Measurements from ENCODE around the gene VAMP5. TPM values are rescaled to one million over a fixed set of nuclear protein-coding genes. Genes with fewer than 3 reads are reported as not detected.
A peak's percentile ranks its signal among the peaks of the same experiment; 100 is the strongest.

Gene VAMP5
- total and polyA plus RNA-seq, 2 donors (not counting 1 experiment from before 2014, with no cell fraction given), result 16.9 to 28.6 TPM

DNA sequence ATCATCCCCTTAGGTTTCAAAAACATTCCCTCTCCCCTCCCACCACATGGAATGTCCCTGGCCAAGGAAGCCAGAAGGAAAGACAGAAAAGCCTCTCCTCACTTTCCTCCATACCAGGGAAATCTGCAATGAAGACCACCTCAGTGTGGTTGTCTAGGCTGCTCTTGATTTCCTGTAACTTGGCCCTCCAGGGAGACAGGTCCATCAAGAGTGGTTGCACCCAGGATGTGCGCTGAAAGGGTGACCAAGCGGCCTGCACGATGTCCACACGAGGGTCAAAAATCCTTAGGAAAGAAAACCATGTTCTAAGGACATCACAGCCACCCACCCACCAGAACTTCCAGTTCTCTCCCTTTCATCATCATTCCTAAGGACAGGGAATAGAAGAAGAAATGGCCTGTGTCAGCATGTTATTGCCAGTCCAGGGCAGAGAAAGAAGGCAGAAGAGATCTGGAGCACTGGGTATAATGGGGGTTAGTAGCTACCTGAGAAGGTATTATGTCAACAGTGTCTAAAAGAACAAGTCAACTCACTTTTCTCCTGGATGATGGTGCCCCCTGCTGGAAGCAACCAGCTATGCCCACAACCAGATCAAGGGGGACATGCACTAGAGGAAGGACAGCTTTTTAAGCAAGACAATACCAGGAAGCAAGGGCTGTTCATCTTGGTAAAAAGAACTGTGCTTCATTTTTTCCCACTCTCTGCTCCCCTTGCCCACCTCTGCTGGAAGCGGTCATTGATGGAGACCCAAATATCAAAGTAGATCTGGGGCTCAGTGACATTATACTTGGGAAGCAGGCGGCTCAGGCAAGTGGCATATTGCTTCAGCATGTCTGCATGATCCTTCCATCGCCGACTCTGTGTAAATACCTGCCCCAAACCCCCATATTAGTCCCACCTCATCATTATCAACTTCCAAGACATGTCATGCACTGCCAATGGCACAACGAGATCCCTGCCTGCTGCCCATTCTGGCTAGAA, 32.2 kb upstream of the VAMP5 start:
- intact Hi-C loops (cut with micrococcal nuclease), result loop anchor here (1.0 to 2.0 kb wide), 6 partner anchors 13 to 252 kb away; partner anchors contain the start of genes ELMOD3, MAT2A, RETSAT and TGOLN2
- peak; percentile 90 for DNase-seq
- Mint-ChIP-seq H3K27ac (peak overlapping the region; percentile 81), H3K4me1 (peaks cover 4% of the 10 kb centered on the region), H3K9me3 (ENCODE audit: insufficient read depth) (no peaks in the 10 kb centered on the region), H3K27me3 (no peaks in the 10 kb centered on the region), H3K4me3 (no peak overlapping the region)
- Histone ChIP-seq H3K79me2 (ENCODE audit: control insufficient read depth, insufficient read depth, low read length) (peaks cover 4% of the 10 kb centered on the region), H3K9me3 (ENCODE audit: control extremely low read depth in 1 of 3, control insufficient read depth in 2 of 3, insufficient read depth in 1 of 3, low read length in 2 of 3) (no peaks in the 10 kb centered on the region), H4K20me1 (ENCODE audit: control insufficient read depth, insufficient read depth, low read length, poor library complexity, severe bottlenecking) (no peaks in the 10 kb centered on the region), H3K4me1 (ENCODE audit: control insufficient read depth in 2 of 2, insufficient read depth in 2 of 2, low read length in 2 of 2) (peaks cover 0 to 3% of the 10 kb centered on the region in 2 donors), H3K27me3 (replicated peaks in 1 of 4; ENCODE audit: control extremely low read depth in 1 of 4, control insufficient read depth in 3 of 4, insufficient read depth in 4 of 4, low read length in 3 of 4) (no peaks in the 10 kb centered on the region), H3K27ac (ENCODE audit: low read length in 2 of 2) (no peak overlapping the region), H3K4me3 (ENCODE audit: control extremely low read depth in 1 of 5, extremely low read depth in 1 of 5, insufficient read depth in 1 of 5, low read depth in 2 of 5, low read length in 4 of 5) (no peak overlapping the region), H3K36me3 (replicated peaks in 1 of 2; ENCODE audit: control extremely low read depth in 1 of 2, control insufficient read depth in 1 of 2, extremely low read depth in 1 of 2, insufficient read depth in 2 of 2, low read length in 1 of 2) (peaks cover 0 to 52% of the 10 kb centered on the region in 2 experiments), H3K4me2 (replicated peaks; ENCODE audit: low read depth, low read length, poor library complexity, severe bottlenecking) (no peak overlapping the region), H2AFZ (ENCODE audit: insufficient read depth, low read depth, low read length, poor library complexity, severe bottlenecking) (no peak overlapping the region), H3K9ac (ENCODE audit: low read length) (no peak overlapping the region)
- CTCF ChIA-PET, result interaction anchor here (0.6 to 10.0 kb wide), 46 partner anchors 8 to 626 kb away, joined by 3 to 299 read pairs (median 4); partner anchors contain the start of genes C2orf68, ELMOD3, GGCX and MAT2A
- WGBS (ENCODE audit: insufficient coverage), result 68% methylated on average over 6 of the region's 9 CpGs
- POLR2A ChIA-PET, result interaction anchor here (0.8 to 4.6 kb wide), 6 partner anchors 12 to 225 kb away, joined by 3 to 30 read pairs (median 4); partner anchors contain the start of genes MAT2A, RNF181 and SH2D6
- peak; percentile 91 for TF ChIP-seq CTCF (IDR thresholded peaks at IDR 0.05)
- TF ChIP-seq EZH2 (IDR thresholded peaks at IDR 0.05; ENCODE audit: borderline replicate concordance, insufficient read depth, low read depth, low read length, poor library complexity, severe bottlenecking), result no peak
- ATAC-seq (ENCODE audit: low read depth), result peak; percentile 97

Data from B cell (primary cell).